Measurements from ENCODE around the gene EPB41.
"Not testable (repeated sequence)": the region's sequence is repeated elsewhere in the genome, so short reads cannot be mapped to it uniquely, and the experiment has no call there.

The EPB41 gene

GRCh38 chr1:29117381-29117780, 203.0 kb downstream of the EPB41 start:
- no peak for DNase-seq

GRCh38 chr1:29119121-29119929, 205.0 kb downstream of the EPB41 start:
- no peak for DNase-seq

DNA sequence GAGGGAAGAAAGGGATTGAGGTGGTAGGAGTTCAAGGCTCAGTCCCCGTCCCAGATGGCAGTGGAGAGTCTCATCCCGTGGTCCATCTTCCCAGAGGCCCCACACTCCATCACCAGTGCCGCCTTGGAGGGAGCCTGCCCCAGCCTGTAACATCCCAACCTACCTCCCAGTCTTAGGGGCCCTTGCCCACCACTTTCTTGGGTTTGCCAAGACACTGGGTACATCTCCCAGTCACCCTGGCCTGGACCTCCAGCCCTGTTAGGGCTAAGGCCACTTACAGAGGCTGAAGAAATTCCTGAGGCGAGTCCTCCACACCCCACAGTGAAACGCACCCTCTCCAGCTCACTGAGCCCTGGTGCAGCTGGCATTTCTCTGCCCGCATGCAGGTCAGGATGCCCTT, 206.0 kb downstream of the EPB41 start:
- no peak for DNase-seq

GRCh38 chr1:29120947-29121485, 206.6 kb downstream of the EPB41 start:
- peak; percentile 76 for DNase-seq

GRCh38 chr1:29121516-29121935, 207.2 kb downstream of the EPB41 start:
- no peak for DNase-seq

- DNase-seq = no peak
Measured at GRCh38 chr1:29121936-29122681, 207.7 kb downstream of the EPB41 start.

DNA sequence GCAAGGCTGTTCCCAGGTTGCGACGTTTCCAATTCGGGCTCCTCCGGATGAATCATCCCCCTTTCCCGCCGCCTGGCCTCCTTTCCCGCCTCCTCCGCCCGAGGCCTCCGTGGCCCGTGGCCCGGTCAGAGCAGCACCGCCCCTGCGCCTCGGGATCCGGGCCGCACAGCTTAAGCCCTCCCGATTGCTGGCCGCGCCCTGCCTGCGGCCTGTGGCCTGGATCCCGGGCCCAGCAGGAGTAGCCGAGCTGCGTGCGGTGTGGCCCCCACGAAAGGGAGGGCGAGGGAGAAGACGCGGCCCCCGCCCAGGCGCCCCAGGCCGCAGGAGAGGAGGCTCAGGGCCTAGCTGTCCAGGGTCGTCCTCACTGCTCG, 208.3 kb downstream of the EPB41 start:
- no peak for DNase-seq

GRCh38 chr1:29123053-29123886, 208.9 kb downstream of the EPB41 start:
- DNase-seq = no peak

DNA sequence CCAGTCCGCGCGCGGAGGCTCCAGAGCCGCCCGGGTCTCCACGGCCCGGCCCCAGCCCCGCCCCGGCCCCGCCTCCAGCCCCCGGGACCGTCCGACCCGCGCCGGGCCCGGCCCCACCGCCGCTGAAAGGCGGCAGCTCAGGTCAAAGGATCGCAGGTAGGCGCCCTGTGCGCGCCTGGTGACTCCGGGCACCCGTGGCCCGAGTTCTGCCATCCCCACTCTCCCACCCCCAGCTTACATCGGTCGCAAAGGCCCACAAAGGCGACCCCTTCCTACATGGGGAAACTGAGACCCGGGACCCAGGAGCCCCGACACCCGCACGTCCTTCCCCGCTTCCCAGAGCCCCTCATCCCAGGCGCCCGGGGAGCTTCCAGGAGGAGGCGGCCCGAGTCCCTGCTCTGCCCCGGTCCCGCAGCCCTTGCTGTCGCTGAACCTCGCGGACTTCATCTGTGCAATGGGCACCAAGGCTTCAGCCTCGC, 209.6 kb downstream of the EPB41 start, which contains the start of gene TMEM200B:
TSS of gene TMEM200B (minus strand) at position 17 of the 479 bp plus-strand sequence. CDS start 2,075 bp downstream, outside the sequence.
- no peak for DNase-seq

DNA sequence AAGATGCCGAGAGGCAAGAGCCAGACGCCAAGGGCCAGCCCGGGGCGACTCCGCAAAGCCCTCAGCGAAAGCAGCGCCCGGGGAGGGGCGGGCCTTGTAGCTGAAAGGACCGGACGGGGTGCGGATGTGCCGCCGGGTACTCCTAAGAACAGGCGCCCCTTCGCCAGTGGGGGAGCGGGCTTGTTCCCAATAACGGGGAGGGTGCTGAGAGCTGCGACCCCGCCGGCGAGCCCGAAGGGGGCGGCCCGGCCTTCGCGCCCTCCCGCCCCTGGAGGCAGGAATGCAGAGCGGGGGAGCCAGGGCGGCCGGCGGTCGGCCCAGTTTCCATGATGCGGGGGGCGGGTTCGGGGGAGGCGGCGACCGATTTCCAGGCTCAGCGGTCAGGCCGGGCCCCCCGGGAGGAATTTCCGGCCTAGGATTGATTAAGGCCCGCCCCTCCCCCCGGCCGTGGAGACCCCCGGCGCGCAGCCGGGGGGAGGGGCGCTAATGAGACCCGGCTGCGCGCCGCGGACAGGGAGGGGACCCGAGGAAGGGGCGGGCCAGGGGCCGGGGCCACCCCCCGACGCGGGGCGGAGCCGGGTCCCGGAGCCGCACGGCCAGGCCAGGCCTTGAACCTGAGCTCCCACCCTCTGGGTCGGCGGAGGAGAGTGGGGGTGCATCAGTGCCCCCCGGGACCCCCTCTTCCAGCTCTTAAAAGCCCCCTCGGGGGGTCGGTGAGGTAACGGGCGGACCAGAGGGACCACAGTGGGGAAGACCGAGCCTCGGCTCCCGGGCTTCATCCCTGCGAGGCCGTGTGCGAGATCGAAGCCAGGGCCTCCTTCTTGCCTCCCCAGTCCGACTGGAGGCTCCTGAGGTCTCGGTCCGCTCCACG, 210.2 kb downstream of the EPB41 start:
- peak; percentile 45 for DNase-seq

GRCh38 chr1:29125237-29125641, 210.9 kb downstream of the EPB41 start:
- DNase-seq = no peak

DNA sequence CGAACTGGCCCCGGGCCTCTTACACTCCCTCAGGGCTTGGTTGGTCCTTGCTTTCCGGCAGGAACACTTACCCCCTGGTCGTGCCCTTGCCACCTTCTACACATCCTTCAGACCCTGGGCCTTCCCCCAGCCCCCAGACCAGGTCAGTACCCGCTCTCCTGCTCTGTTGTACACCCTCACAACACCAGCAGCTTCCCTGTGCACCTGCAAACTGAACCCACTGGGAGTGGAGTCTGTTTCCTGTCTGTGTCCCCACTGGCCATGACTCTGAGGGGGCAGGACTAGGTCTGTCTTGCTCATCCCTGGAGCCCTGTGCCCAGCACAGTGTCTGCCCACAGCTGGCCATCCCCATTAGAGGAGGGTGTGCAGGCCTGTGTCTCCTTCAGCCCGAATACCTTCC, 211.4 kb downstream of the EPB41 start:
- DNase-seq = no peak

GRCh38 chr1:29126198-29126597, 211.8 kb downstream of the EPB41 start:
- no peak for DNase-seq

DNA sequence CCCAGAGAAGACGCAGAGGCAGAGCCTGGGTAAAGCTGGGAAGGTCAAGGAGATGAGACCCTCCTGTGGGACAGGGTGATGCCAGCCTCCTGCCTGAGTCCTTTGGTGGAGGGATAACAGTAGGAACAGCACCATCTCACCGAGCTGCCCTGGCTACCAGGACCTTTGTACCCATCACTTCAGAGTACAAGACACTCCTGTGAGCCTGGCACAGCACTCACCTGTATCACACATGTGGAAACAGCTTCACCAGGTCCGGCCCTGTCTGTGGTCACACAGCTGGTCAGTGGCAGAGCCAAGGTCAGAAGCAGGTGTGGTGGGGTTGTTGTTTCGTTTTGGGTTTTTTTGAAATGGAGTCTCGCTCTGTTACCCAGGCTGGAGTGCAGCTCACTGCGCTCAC, 214.4 kb downstream of the EPB41 start:
- no peak for DNase-seq

DNA sequence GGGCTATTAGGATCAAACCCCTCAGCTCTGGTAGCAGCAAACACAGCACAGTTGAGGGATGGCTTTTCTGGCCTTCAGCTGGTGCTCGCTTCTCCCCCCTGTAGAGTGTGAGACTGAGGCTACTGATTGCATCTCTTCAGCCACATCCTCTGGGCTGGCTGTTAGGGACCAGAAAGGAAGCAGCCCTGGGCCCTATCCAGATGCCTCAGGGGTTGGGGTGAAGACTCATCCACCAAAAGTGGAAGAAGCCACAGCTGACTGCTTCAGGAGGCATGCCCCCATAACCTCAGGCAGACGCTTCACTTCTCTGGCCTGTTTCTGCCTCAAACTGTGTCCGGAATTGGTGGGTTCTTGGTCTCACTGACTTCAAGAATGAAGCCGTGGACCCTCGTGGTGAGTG, 215.5 kb downstream of the EPB41 start:
- no peak for DNase-seq

DNA sequence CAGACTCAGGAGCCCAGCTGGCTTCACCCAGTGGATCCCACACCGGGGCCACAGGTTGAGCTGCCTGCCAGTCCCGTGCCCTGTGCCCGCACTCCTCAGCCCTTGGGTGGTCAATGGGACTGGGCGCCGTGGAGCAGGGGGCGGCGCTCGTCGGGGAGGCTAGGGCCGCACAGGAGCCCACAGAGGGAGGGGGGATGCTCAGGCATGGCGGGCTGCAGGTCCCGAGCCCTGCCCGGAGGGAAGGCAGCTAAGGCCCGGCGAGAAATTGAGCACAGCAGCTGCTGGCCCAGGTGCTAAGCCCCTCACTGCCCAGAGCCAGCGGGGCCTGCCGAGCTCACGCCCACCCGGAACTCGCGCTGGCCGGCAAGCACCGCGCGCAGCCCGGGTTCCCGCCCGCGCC, 216.7 kb downstream of the EPB41 start:
- not testable (repeated sequence) for DNase-seq

GRCh38 chr1:29133861-29134694, 219.7 kb downstream of the EPB41 start:
- no peak for DNase-seq

DNA sequence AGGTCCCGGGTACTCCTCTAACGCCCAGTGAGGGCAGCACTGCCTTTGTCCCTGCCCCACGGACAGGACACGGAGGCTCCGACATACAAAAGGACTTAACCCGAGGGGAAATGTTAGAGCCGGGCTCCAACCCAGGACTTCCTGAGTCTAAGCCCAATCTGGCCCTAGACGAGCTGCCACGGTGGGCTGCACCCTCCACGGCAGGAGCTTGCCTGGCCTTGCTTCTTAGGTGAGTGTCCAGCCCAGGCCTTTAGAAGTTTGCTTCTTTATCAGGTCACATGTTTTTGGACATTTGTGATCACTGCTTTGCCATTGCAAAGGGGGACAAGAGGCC, 220.3 kb downstream of the EPB41 start:
- DNase-seq = no peak

DNA sequence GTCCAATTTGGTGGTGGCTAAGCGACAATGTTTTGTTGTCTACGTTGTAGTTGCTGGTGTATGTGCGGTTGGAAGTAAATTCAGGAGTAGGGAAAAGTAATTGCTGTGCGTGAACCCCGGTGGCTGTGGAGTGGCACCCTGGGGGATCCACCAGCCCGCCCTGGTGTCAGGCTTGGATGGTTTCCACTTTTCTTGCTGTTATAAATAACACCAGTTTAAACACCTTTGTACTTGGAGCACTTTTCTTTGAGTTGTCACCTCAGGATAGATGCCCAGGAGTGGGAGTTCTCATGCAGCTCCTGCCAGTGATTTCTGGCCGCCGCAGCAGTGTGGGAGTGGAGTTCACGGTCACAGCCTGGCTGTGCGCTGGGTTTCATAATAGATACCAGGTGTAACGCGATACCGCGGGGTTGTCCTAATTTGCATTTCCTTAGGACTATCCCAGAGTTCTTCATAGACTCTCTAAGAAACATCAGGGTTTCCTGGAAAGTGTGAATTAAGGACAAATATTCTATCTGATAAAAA, 222.1 kb downstream of the EPB41 start:
- DNase-seq = no peak

DNA sequence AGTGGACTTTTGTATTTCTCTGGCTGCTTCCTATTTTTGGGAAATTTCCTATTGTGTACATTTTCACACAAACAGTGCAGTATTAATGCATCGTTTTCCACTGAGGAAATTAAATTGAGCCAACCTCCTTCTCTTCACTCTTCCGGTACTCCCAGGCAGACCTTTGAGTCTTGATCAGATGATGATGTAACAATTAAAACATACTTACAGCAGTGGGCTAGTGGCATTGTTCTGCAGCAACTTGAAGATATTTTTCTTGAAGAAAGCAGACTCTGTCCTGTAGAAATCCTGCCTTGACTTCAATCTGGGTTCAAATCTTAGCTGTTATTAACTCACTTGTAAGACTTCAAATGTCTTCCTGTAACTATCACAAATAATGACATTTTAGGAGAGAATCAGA, 228.3 kb downstream of the EPB41 start:
- DNase-seq = no peak

- no peak for DNase-seq
Measured at GRCh38 chr1:29144178-29144577, 229.8 kb downstream of the EPB41 start.
